Measurements from ENCODE around the gene RBM5. TPM values are rescaled to one million over a fixed set of nuclear protein-coding genes. Genes with fewer than 3 reads are reported as not detected.
A peak's percentile ranks its signal among the peaks of the same experiment; 100 is the strongest.

Gene RBM5
- polyA plus RNA-seq, 1 of the 3 experiments (the other 2 are of a cell fraction), result 113 TPM

DNA sequence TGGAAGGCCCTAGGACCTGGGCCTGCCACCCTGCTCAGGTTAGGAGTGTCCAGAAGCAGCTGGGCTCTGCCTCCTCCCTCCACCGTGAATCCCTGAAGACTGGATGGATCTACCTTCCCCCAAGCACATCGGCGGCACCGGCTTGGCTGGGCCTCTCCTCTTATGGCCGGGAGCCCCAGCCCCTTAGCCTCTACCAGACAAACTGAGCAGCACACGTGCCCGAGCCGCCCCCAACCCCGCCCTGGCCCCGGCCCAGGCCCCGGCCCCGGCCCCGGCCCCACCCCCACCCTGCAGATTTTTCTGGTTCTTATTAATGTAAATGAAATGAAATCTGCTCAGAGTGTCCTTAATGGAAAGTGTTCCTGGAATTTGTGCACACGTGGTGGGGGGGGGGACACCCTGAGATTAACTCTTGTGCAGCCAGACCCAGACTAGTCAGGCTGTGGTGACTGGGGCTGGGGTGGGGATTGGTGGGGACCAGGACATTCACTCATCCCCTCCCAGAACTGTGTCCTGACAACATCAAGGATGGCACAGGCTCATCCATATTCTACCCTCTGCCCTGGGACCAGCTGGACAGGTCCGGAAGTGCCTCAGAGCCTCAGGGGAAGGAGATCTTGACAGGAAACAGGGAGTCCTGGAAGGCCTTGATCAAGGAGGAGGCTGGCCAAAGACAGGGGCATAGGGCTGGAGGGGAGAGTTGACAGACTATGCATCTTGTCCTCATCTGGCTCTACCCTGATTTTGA lies 35.5 kb downstream of the RBM5 start:
- Histone ChIP-seq H3K79me2 (ENCODE audit: insufficient read depth) (no peaks in the 10 kb centered on the region), H3K27ac (ENCODE audit: low read depth in 2 of 2, low read length in 1 of 2) (peak overlapping the region in 1 of 2 experiments; percentile 74; a peak in 2 of 4 replicates), H3F3A (replicated peaks; ENCODE audit: insufficient read depth) (peaks cover 29% of the 10 kb centered on the region), H2AFZ (ENCODE audit: low read depth) (no peak overlapping the region; the same call in 1 of the 2 replicates), H3K36me3 (replicated peaks in 1 of 2; ENCODE audit: control insufficient read depth in 1 of 2, insufficient read depth in 2 of 2, low read length in 1 of 2) (peaks cover 3 to 15% of the 10 kb centered on the region in 2 experiments), H3K9me2 (no peaks in the 10 kb centered on the region), H3K9me3 (no peaks in the 10 kb centered on the region), H3K4me3 (ENCODE audit: low read depth in 2 of 2, low read length in 1 of 2) (no peak overlapping the region), H3K4me1 (ENCODE audit: control insufficient read depth in 1 of 2, insufficient read depth in 2 of 2, low read depth in 1 of 2, low read length in 1 of 2) (peaks cover 13 to 60% of the 10 kb centered on the region in 2 experiments), H3K9ac (no peak overlapping the region), H4K20me1 (ENCODE audit: insufficient read depth) (peaks cover 3% of the 10 kb centered on the region; the same call in 1 of the 2 replicates), H3K27me3 (ENCODE audit: insufficient read depth) (no peaks in the 10 kb centered on the region), H3K4me2 (peak overlapping the region; percentile 28; the same call in 1 of the 2 replicates)
- TF ChIP-seq, protein P1, sequence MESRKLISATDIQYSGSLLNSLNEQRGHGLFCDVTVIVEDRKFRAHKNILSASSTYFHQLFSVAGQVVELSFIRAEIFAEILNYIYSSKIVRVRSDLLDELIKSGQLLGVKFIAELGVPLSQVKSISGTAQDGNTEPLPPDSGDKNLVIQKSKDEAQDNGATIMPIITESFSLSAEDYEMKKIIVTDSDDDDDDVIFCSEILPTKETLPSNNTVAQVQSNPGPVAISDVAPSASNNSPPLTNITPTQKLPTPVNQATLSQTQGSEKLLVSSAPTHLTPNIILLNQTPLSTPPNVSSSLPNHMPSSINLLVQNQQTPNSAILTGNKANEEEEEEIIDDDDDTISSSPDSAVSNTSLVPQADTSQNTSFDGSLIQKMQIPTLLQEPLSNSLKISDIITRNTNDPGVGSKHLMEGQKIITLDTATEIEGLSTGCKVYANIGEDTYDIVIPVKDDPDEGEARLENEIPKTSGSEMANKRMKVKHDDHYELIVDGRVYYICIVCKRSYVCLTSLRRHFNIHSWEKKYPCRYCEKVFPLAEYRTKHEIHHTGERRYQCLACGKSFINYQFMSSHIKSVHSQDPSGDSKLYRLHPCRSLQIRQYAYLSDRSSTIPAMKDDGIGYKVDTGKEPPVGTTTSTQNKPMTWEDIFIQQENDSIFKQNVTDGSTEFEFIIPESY (IDR thresholded peaks at IDR 0.05; ENCODE audit: borderline replicate concordance, low read depth), result no peak
- TF ChIP-seq PBX3 (IDR thresholded peaks at IDR 0.05), result no peak
- TF ChIP-seq MXI1 (IDR thresholded peaks at IDR 0.05; ENCODE audit: low read depth, low read length), result peak; percentile 71
- no peak for TF ChIP-seq FOSL2 (IDR thresholded peaks at IDR 0.05; ENCODE audit: borderline replicate concordance, low read depth)
- TF ChIP-seq GATA2 (CRISPR knock-in tag; IDR thresholded peaks at IDR 0.05), result 0 out of 2 replicates have a peak, but pooled peaks have one; percentile 14
- TF ChIP-seq EP300 (IDR thresholded peaks at IDR 0.05; ENCODE audit: borderline replicate concordance in 1 of 2, low read depth in 1 of 2, low read length in 1 of 2), result peak in 1 of 2 experiments; percentile 55; a peak in 1 of 4 replicates
- TF ChIP-seq TAF1 (IDR thresholded peaks at IDR 0.05; ENCODE audit: borderline replicate concordance, low read depth, low read length), result no peak
- 0 out of 2 replicates have a peak, but pooled peaks have one; percentile 1 for TF ChIP-seq SMC3 (IDR thresholded peaks at IDR 0.05; ENCODE audit: low read depth, low read length)
- TF ChIP-seq FOXJ3 (CRISPR knock-in tag; IDR thresholded peaks at IDR 0.05), result no peak
- TF ChIP-seq FOXM1 (IDR thresholded peaks at IDR 0.05; ENCODE audit: low read depth), result no peak
- TF ChIP-seq POLR2AphosphoS5 (IDR thresholded peaks at IDR 0.05; ENCODE audit: low read depth, low read length), result no peak
- 0 out of 2 replicates have a peak, but pooled peaks have one; percentile 5 for TF ChIP-seq MAX (IDR thresholded peaks at IDR 0.05; ENCODE audit: low read depth)
- WGBS (ENCODE audit: low lambda C conversion rate), result 20% methylated on average over 12 of the region's 15 CpGs
- peak; percentile 80 for DNase-seq
- POLR2A ChIA-PET, result interaction anchor here (0.9 to 3.2 kb wide), 4 partner anchors 13 to 28 kb away, joined by 3 to 19 read pairs (median 3); no protein-coding TSS in a partner anchor
- CTCF ChIA-PET, result interaction anchor here (0.7 to 28.1 kb wide), 13 partner anchors 9 to 150 kb away, joined by 3 to 684 read pairs (median 5); partner anchors contain the start of genes GNAT1 and RBM5
